ENCODE data around the gene FBXO24. TPM values are rescaled to one million over a fixed set of nuclear protein-coding genes. Genes with fewer than 3 reads are reported as not detected.
A peak's percentile ranks its signal among the peaks of the same experiment; 100 is the strongest.

FBXO24 gene
- polyA plus RNA-seq, 1 donor (not counting 4 experiments of a cell fraction or from before 2014, with no cell fraction given): 0.22 TPM

GRCh38 chr7:100603726-100604027 lies 17.5 kb downstream of the FBXO24 start:
- Histone ChIP-seq H3K9ac (ENCODE audit: control insufficient read depth, extremely low read depth, insufficient read depth, low read length) (no peak overlapping the region), H3K79me2 (ENCODE audit: control insufficient read depth, insufficient read depth, low read length) (no peaks in the 10 kb centered on the region), H3K4me2 (ENCODE audit: control insufficient read depth, extremely low read depth, insufficient read depth, low read depth, low read length) (peak overlapping the region; percentile 73), H3K4me1 (ENCODE audit: control insufficient read depth, extremely low read depth, insufficient read depth, low read length) (peaks cover 6% of the 10 kb centered on the region), H3K9me1 (ENCODE audit: control insufficient read depth, extremely low read depth, insufficient read depth, low read length) (no peaks in the 10 kb centered on the region), H3K27ac (ENCODE audit: control insufficient read depth, insufficient read depth, low read length) (no peak overlapping the region), H4K20me1 (ENCODE audit: control insufficient read depth, extremely low read depth, insufficient read depth, low read length) (no peaks in the 10 kb centered on the region), H2AFZ (ENCODE audit: control insufficient read depth, low read length) (peak overlapping the region; percentile 66), H3K36me3 (ENCODE audit: control insufficient read depth in 2 of 2, extremely low read depth in 1 of 2, insufficient read depth in 2 of 2, low read length in 2 of 2) (no peaks in the 10 kb centered on the region), H3K4me3 (ENCODE audit: control insufficient read depth in 2 of 3, extremely low read depth in 1 of 3, insufficient read depth in 2 of 3, low read depth in 1 of 3, low read length in 3 of 3) (peak overlapping the region in 2 of 3 experiments; percentile 27 to 54), H3K9me3 (ENCODE audit: control insufficient read depth, low read depth, low read length) (no peaks in the 10 kb centered on the region), H3K27me3 (ENCODE audit: control insufficient read depth, extremely low read depth, insufficient read depth, low read length) (no peaks in the 10 kb centered on the region)
- no peak for FAIRE-seq
- TF ChIP-seq CTCF (optimal IDR thresholded peaks at IDR 0.05 in 1 of 3, IDR thresholded peaks at IDR 0.05 in 1 of 3, conservative IDR thresholded peaks at IDR 0.05 in 1 of 3; ENCODE audit: extremely low read depth in 1 of 3, insufficient read depth in 2 of 3, low read length in 3 of 3) (no peak), EZH2 (IDR thresholded peaks at IDR 0.05; ENCODE audit: low read length) (no peak)
- no peak for DNase-seq (ENCODE audit: low read depth, low spot score)
- dilution Hi-C loops (cut with MboI; ENCODE audit: extremely low pct_ligation_motif_present, low sequenced_read_pairs): no loop called here

GRCh38 chr7:100604028-100604975 lies 18.2 kb downstream of the FBXO24 start:
- no peak for FAIRE-seq
- TF ChIP-seq EZH2 (IDR thresholded peaks at IDR 0.05; ENCODE audit: low read length): no peak
- TF ChIP-seq CTCF (optimal IDR thresholded peaks at IDR 0.05 in 1 of 3, IDR thresholded peaks at IDR 0.05 in 1 of 3, conservative IDR thresholded peaks at IDR 0.05 in 1 of 3; ENCODE audit: extremely low read depth in 1 of 3, insufficient read depth in 2 of 3, low read length in 3 of 3): peak; percentile 25 to 49 (median 46)

More at GRCh38 chr7:100604028-100604975, 18.2 kb downstream of the FBXO24 start:
- dilution Hi-C loops (cut with MboI; ENCODE audit: extremely low pct_ligation_motif_present, low sequenced_read_pairs): no loop called here
- peaks cover 6% of the 10 kb centered on the region for H3K4me1 ChIP-seq (ENCODE audit: control insufficient read depth, extremely low read depth, insufficient read depth, low read length)
- no peaks in the 10 kb centered on the region for H3K36me3 ChIP-seq (ENCODE audit: control insufficient read depth in 2 of 2, extremely low read depth in 1 of 2, insufficient read depth in 2 of 2, low read length in 2 of 2)
- no peaks in the 10 kb centered on the region for H4K20me1 ChIP-seq (ENCODE audit: control insufficient read depth, extremely low read depth, insufficient read depth, low read length)
- H2AFZ ChIP-seq (ENCODE audit: control insufficient read depth, low read length): peak overlapping the region; percentile 71
- peak overlapping the region; percentile 54 to 73 (median 63) for H3K4me3 ChIP-seq (ENCODE audit: control insufficient read depth in 2 of 3, extremely low read depth in 1 of 3, insufficient read depth in 2 of 3, low read depth in 1 of 3, low read length in 3 of 3)
- no peaks in the 10 kb centered on the region for H3K79me2 ChIP-seq (ENCODE audit: control insufficient read depth, insufficient read depth, low read length)
- no peak overlapping the region for H3K27ac ChIP-seq (ENCODE audit: control insufficient read depth, insufficient read depth, low read length)
- H3K9me3 ChIP-seq (ENCODE audit: control insufficient read depth, low read depth, low read length): no peaks in the 10 kb centered on the region
- H3K9ac ChIP-seq (ENCODE audit: control insufficient read depth, extremely low read depth, insufficient read depth, low read length): peak overlapping the region; percentile 41
- DNase-seq (ENCODE audit: low read depth, low spot score): no peak
- peak overlapping the region; percentile 88 for H3K4me2 ChIP-seq (ENCODE audit: control insufficient read depth, extremely low read depth, insufficient read depth, low read depth, low read length)
- no peaks in the 10 kb centered on the region for H3K27me3 ChIP-seq (ENCODE audit: control insufficient read depth, extremely low read depth, insufficient read depth, low read length)
- no peaks in the 10 kb centered on the region for H3K9me1 ChIP-seq (ENCODE audit: control insufficient read depth, extremely low read depth, insufficient read depth, low read length)
